Nephron (organoid): ENCODE results near the gene MAMDC4.

Source experiments
- H3K27ac Mint-ChIP-seq, 3 experiments: 2 replicates each; pipeline ENCODE4 v1.8.0; 2020; ENCODE audit warnings: mixed read lengths in 3 of 3, mild to moderate bottlenecking in 2 of 3, moderate library complexity in 1 of 3
- H3K27me3 Mint-ChIP-seq: 2 replicates; pipeline ENCODE4 v1.8.0; 2021; ENCODE audit warnings: low read depth, mild to moderate bottlenecking, moderate library complexity, mixed read lengths
- H3K36me3 Mint-ChIP-seq: 2 replicates; pipeline ENCODE4 v1.8.0; 2020; ENCODE audit warnings: low read depth, mixed read lengths
- H3K4me1 Mint-ChIP-seq: 2 replicates; pipeline ENCODE4 v1.8.0; 2020; ENCODE audit warnings: mixed read lengths
- H3K4me3 Mint-ChIP-seq, 3 experiments: 2 replicates each; pipeline ENCODE4 v1.8.0; 2020; ENCODE audit warnings: mild to moderate bottlenecking in 3 of 3, mixed read lengths in 3 of 3, moderate library complexity in 2 of 3
- H3K9me3 Mint-ChIP-seq: 2 replicates; pipeline ENCODE4 v1.8.0; 2020; ENCODE audit warnings: mixed read lengths
- CTCF ChIP-seq, 3 experiments: fragments of 200-600 bp; sonication (generic); IDR thresholded peaks; one replicate each; pipeline ENCODE4 v1.5.0; 2021; ENCODE audit warnings: antibody characterized with exemption in 3 of 3; ENCODE audit not compliant: unreplicated experiment in 3 of 3

The MAMDC4 gene

GRCh38 chr9:136849960-136850865 is 1.9 kb upstream of the MAMDC4 start:
- Mint-ChIP-seq H3K27ac (peak overlapping the region; percentile 64 to 98 (median 94)), H3K4me3 (peak overlapping the region; percentile 95 to 97 (median 96)), H3K27me3 (no peaks in the 10 kb centered on the region), H3K9me3 (no peaks in the 10 kb centered on the region), H3K4me1 (no peaks in the 10 kb centered on the region), H3K36me3 (no peaks in the 10 kb centered on the region)
- TF ChIP-seq CTCF (IDR thresholded peaks at IDR 0.05; ENCODE audit: unreplicated experiment in 3 of 3): no peak

GRCh38 chr9:136850866-136851775 is 1.0 kb upstream of the MAMDC4 start:
- no peak overlapping the region for H3K27ac Mint-ChIP-seq
- no peaks in the 10 kb centered on the region for H3K27me3 Mint-ChIP-seq
- no peaks in the 10 kb centered on the region for H3K36me3 Mint-ChIP-seq
- no peak for TF ChIP-seq CTCF (IDR thresholded peaks at IDR 0.05; ENCODE audit: unreplicated experiment in 3 of 3)
- H3K9me3 Mint-ChIP-seq: no peaks in the 10 kb centered on the region
- peak overlapping the region; percentile 67 to 97 (median 74) for H3K4me3 Mint-ChIP-seq
- no peaks in the 10 kb centered on the region for H3K4me1 Mint-ChIP-seq

GRCh38 chr9:136852664-136853595 is 784 bp downstream of the MAMDC4 start:
- Mint-ChIP-seq H3K4me3 (no peak overlapping the region), H3K9me3 (no peaks in the 10 kb centered on the region), H3K27me3 (no peaks in the 10 kb centered on the region), H3K27ac (no peak overlapping the region), H3K36me3 (no peaks in the 10 kb centered on the region), H3K4me1 (no peaks in the 10 kb centered on the region)
- TF ChIP-seq CTCF (IDR thresholded peaks at IDR 0.05; ENCODE audit: unreplicated experiment in 3 of 3): no peak

DNA sequence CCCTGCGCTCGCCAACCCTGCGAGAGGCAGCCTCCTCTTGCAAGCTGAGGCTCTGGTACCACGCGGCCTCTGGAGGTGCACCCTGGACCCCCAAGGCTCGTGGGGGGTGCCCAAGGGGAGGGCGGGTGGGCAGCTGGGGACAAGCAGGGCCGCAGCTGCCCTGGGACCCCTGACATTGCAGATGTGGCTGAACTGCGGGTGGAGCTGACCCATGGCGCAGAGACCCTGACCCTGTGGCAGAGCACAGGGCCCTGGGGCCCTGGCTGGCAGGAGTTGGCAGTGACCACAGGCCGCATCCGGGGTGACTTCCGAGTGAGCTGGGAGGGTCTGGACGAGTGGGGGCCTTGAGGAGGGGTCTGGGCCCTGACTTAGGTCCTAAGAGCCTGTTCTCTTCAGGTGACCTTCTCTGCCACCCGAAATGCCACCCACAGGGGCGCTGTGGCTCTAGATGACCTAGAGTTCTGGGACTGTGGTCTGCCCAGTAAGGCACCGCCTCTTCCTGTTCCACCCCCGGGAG is 1.5 kb downstream of the MAMDC4 start:
- H3K27me3 Mint-ChIP-seq: no peaks in the 10 kb centered on the region
- H3K36me3 Mint-ChIP-seq: no peaks in the 10 kb centered on the region
- TF ChIP-seq CTCF (IDR thresholded peaks at IDR 0.05; ENCODE audit: unreplicated experiment in 3 of 3): no peak
- no peaks in the 10 kb centered on the region for H3K4me1 Mint-ChIP-seq
- H3K4me3 Mint-ChIP-seq: no peak overlapping the region
- no peaks in the 10 kb centered on the region for H3K9me3 Mint-ChIP-seq
- no peak overlapping the region for H3K27ac Mint-ChIP-seq

DNA sequence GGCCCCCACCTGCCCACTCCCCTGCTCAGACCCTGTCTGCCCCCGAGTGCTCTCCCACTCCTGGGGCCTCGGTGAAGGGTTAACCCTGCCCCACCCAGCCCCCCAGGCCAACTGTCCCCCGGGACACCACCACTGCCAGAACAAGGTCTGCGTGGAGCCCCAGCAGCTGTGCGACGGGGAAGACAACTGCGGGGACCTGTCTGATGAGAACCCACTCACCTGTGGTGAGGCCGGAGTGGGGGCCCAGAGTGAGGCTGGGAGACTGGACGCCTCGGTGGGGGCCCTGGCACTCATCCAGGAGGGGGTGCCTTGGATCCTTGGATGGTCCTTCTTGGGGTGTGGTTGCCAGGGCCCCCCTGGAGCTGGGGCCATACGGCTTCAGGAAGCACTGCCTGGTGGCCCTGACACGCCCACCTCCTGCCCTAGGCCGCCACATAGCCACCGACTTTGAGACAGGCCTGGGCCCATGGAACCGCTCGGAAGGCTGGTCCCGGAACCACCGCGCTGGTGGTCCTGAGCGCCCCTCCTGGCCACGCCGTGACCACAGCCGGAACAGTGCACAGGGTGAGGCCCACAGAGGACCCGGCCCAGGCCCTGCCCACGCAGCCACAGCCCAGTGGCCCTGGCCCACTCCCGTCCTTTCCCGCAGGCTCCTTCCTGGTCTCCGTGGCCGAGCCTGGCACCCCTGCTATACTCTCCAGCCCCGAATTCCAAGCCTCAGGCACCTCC is 2.1 kb downstream of the MAMDC4 start:
- H3K4me3 Mint-ChIP-seq: no peak overlapping the region
- no peaks in the 10 kb centered on the region for H3K9me3 Mint-ChIP-seq
- no peaks in the 10 kb centered on the region for H3K36me3 Mint-ChIP-seq
- no peaks in the 10 kb centered on the region for H3K4me1 Mint-ChIP-seq
- H3K27me3 Mint-ChIP-seq: no peaks in the 10 kb centered on the region
- no peak for TF ChIP-seq CTCF (IDR thresholded peaks at IDR 0.05; ENCODE audit: unreplicated experiment in 3 of 3)
- no peak overlapping the region for H3K27ac Mint-ChIP-seq
